GM12873 (cell line): Measurements from ENCODE around the gene CHD6.

Experiments used
- TF ChIP-seq, protein P1 (sequence below): IDR thresholded peaks from 2 replicates; pipeline ENCODE4 v1.5.1; 2012; ENCODE audit warnings: low read depth, mild to moderate bottlenecking, moderate library complexity, low read length, control low read depth; ENCODE audit not compliant: insufficient read depth; ENCODE audit errors: missing control alignments

CHD6 gene

DNA sequence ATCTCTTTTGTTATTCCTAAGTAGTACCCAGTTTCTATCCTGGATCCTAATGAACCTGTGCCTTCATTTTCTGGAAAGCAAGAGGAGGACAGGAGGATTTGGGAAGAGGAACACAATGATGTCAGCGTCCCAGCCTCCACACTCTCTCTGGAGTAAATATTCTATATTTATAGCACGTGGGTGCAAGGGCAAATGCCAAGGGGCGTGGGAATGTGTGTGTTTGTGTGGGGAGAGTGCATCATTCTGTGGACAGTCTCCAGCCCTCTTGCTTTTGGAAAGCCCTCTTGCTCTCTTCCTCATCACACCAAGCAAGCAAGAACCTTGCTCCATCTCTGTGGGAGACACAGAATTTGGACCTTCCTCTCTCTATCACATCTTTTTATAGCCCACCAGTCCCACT, 148.3 kb downstream of the CHD6 start:
- TF ChIP-seq, protein P1, sequence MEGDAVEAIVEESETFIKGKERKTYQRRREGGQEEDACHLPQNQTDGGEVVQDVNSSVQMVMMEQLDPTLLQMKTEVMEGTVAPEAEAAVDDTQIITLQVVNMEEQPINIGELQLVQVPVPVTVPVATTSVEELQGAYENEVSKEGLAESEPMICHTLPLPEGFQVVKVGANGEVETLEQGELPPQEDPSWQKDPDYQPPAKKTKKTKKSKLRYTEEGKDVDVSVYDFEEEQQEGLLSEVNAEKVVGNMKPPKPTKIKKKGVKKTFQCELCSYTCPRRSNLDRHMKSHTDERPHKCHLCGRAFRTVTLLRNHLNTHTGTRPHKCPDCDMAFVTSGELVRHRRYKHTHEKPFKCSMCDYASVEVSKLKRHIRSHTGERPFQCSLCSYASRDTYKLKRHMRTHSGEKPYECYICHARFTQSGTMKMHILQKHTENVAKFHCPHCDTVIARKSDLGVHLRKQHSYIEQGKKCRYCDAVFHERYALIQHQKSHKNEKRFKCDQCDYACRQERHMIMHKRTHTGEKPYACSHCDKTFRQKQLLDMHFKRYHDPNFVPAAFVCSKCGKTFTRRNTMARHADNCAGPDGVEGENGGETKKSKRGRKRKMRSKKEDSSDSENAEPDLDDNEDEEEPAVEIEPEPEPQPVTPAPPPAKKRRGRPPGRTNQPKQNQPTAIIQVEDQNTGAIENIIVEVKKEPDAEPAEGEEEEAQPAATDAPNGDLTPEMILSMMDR, result no peak

DNA sequence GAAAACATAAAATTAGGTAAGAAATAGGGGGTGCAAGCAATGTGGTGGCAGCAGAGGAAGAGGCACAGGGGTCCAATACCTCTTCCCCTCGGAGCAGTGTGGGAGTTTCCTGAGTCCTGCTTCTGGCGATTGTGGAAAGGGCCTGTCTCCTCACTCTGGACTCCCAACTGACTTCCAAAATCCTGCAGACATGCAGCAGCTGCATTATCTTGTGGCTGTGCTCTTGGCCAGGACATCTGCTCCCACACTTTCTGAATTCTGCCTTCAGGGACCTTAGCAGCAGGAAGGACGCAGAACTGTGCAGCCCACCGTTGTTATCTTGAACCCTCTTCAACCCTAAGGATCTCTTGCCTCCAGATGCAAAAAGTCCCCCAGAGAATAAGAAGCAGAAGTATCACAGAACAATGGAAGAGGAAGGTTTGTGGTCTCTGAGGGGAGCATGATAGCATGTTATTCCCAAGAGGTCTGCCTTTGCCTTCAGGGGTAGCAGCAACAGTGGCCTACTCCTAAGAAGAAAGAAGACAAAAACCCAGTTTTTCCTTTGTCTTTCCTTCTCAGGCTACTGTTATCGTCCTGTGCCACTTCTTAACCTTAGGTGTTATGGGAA, 149.1 kb downstream of the CHD6 start:
- TF ChIP-seq, protein P1, result no peak

GRCh38 chr20:41467690-41468089, 150.5 kb downstream of the CHD6 start:
- TF ChIP-seq, protein P1, result no peak

- TF ChIP-seq, protein P1, result no peak
Measured at GRCh38 chr20:41467220-41467619, 151.0 kb downstream of the CHD6 start.

- TF ChIP-seq, protein P1, result no peak
Measured at GRCh38 chr20:41463567-41463966, 154.6 kb downstream of the CHD6 start.

- TF ChIP-seq, protein P1, result no peak
Measured at GRCh38 chr20:41462372-41463161, 155.6 kb downstream of the CHD6 start.

- TF ChIP-seq, protein P1, result no peak
Measured at GRCh38 chr20:41458761-41459160, 159.4 kb downstream of the CHD6 start.
